HCT116 (cell line): ENCODE data around the gene KMT2B. TPM values are rescaled to one million over a fixed set of nuclear protein-coding genes. Genes with fewer than 3 reads are reported as not detected.

Experiments used
- ATAC-seq: fragments of 200-7000 bp; cut with Tn5 transposase; 2 replicates; pipeline ENCODE4 v1.9.1; 2020; ENCODE audit warnings: mild to moderate bottlenecking, moderate library complexity
- BruUV-seq: library from RNA; stranded (reverse); fragments of 400-500 nt; replicated peaks from 2 replicates; lab custom pipeline; 2021; lab: Mats Ljungman, UMichigan
- CTCF ChIA-PET: fragments of 300-600 bp; sonication (Branson Sonifier 250); formaldehyde crosslinking; loops from one replicate; lab custom pipeline; 2021; ENCODE audit warnings: antibody characterized with exemption; lab: Charles Lee
- POLR2A ChIA-PET: fragments of 300-600, 350-600 bp; sonication (Branson Sonifier 250); formaldehyde crosslinking; loops from one replicate; lab custom pipeline; 2021; ENCODE audit warnings: antibody characterized with exemption; lab: Charles Lee
- RAD21 ChIA-PET, 2 experiments: fragments of 300-600 bp; sonication (Branson Sonifier 250); formaldehyde crosslinking; loops; one replicate each; lab custom pipeline; 2023; ENCODE audit warnings: low total read pairs in 2 of 2; ENCODE audit not compliant: uncharacterized antibody in 2 of 2, unreplicated experiment in 2 of 2, low non-redundant PET in 1 of 2; lab: Charles Lee
- DNase-seq: peaks from one replicate; pipeline ENCODE4 v3.0.0-alpha.2; 2010; ENCODE audit warnings: low read depth, low spot score
- H2AFZ ChIP-seq: fragments of 200-600 bp; shearing (Covaris generic), sonication (generic); 2 replicates; pipeline ENCODE4 v1.6.1; 2017; ENCODE audit warnings: low read depth, mixed run types, mixed read lengths, antibody characterized with exemption, low read length; ENCODE audit not compliant: poor library complexity, severe bottlenecking
- H3K27ac ChIP-seq: 2 replicates; pipeline ENCODE4 v1.5.1; 2012; ENCODE audit warnings: low read depth, low read length
- H3K27me3 ChIP-seq: fragments of 200-600 bp; sonication (generic); 2 replicates; pipeline ENCODE4 v1.6.1; 2016; ENCODE audit warnings: mixed run types, low read length, mixed read lengths; ENCODE audit not compliant: insufficient read depth
- H3K36me3 ChIP-seq, 2 experiments: fragments of 200-500 bp in 1 of 2; fragments of 200-600 bp in 1 of 2; sonication (Bioruptor generic) in 1 of 2; sonication (generic) in 1 of 2; 2 replicates each; pipeline versions ENCODE4 v1.5.1 to v1.6.1; 2014 to 2016; ENCODE audit warnings: low read length in 2 of 2, inconsistent platforms in 1 of 2, mixed read lengths in 1 of 2, mixed run types in 1 of 2; ENCODE audit not compliant: insufficient read depth in 2 of 2, control insufficient read depth in 1 of 2
- H3K4me1 ChIP-seq, 2 experiments: fragments of 200-600 bp in 1 of 2; sonication (generic) in 1 of 2; 2 replicates each; pipeline versions ENCODE4 v1.5.1 to v1.6.1; 2012 to 2017; ENCODE audit warnings: low read length in 2 of 2, inconsistent platforms in 1 of 2, mild to moderate bottlenecking in 1 of 2, mixed read lengths in 1 of 2, mixed run types in 1 of 2, moderate library complexity in 1 of 2; ENCODE audit not compliant: insufficient read depth in 2 of 2, control insufficient read depth in 1 of 2
- H3K4me2 ChIP-seq: fragments of 200-600 bp; sonication (generic); 2 replicates; pipeline ENCODE4 v1.6.1; 2017; ENCODE audit warnings: mixed run types, low read length, mixed read lengths
- H3K4me3 ChIP-seq, 2 experiments: fragments of 200-600 bp in 1 of 2; sonication (generic) in 1 of 2; replicated peaks in 1 of 2; 2 replicates each; pipeline ENCODE4 v1.5.1; 2011 to 2016; ENCODE audit warnings: low read length in 2 of 2, control low read depth in 1 of 2, low read depth in 1 of 2, mild to moderate bottlenecking in 1 of 2, mixed read lengths in 1 of 2, mixed run types in 1 of 2
- H3K79me2 ChIP-seq: fragments of 200-600 bp; sonication (generic); 2 replicates; pipeline ENCODE4 v1.6.1; 2017; ENCODE audit warnings: mild to moderate bottlenecking, mixed run types, low read length, moderate library complexity, mixed read lengths; ENCODE audit not compliant: insufficient read depth
- H3K9ac ChIP-seq: fragments of 200-600 bp; sonication (generic); 2 replicates; pipeline ENCODE4 v1.6.1; 2016; ENCODE audit warnings: low read length, mixed read lengths
- H3K9me2 ChIP-seq: fragments of 200-600 bp; sonication (generic), shearing (Covaris generic); 2 replicates; pipeline ENCODE4 v1.6.1; 2017; ENCODE audit warnings: mixed run types, mild to moderate bottlenecking, moderate library complexity; ENCODE audit not compliant: insufficient read depth
- H3K9me3 ChIP-seq, 2 experiments: fragments of 200-500 bp in 1 of 2; fragments of 200-600 bp in 1 of 2; sonication (Bioruptor generic) in 1 of 2; sonication (generic) in 1 of 2; 2 replicates each; pipeline ENCODE4 v1.6.1; 2014 to 2017; ENCODE audit warnings: low read length in 2 of 2, mixed read lengths in 2 of 2, inconsistent platforms in 1 of 2, low read depth in 1 of 2, mild to moderate bottlenecking in 1 of 2, mixed run types in 1 of 2, moderate library complexity in 1 of 2; ENCODE audit not compliant: control insufficient read depth in 1 of 2, insufficient read depth in 1 of 2
- H4K20me1 ChIP-seq: fragments of 200-600 bp; sonication (generic), shearing (Covaris generic); 2 replicates; pipeline ENCODE4 v1.6.1; 2017; ENCODE audit warnings: mixed run types, mild to moderate bottlenecking, moderate library complexity; ENCODE audit not compliant: insufficient read depth
- ATF3 ChIP-seq: IDR thresholded peaks from 2 replicates; pipeline ENCODE4 v1.6.1; 2012
- CTCF ChIP-seq, 3 experiments: fragments of 200-600 bp in 1 of 3; sonication (generic) in 1 of 3; IDR thresholded peaks in 2 of 3; conservative IDR thresholded peaks in 1 of 3; 2 replicates each; pipeline ENCODE4 v1.5.1; 2012 to 2017; ENCODE audit warnings: low read depth in 2 of 3, low read length in 2 of 3, antibody characterized with exemption in 1 of 3, borderline replicate concordance in 1 of 3, control low read depth in 1 of 3, mild to moderate bottlenecking in 1 of 3, mixed read lengths in 1 of 3, mixed run types in 1 of 3, moderate library complexity in 1 of 3; ENCODE audit not compliant: insufficient read depth in 1 of 3
- EGR1 ChIP-seq: IDR thresholded peaks from 2 replicates; pipeline ENCODE4 v1.6.1; 2012; ENCODE audit warnings: low read depth
- EZH2 ChIP-seq: fragments of 200-600 bp; sonication (generic); IDR thresholded peaks from 2 replicates; pipeline ENCODE4 v1.6.1; 2017; ENCODE audit warnings: antibody characterized with exemption, mixed run types
- EZH2phosphoT487 ChIP-seq: fragments of 200-600 bp; IDR thresholded peaks from 2 replicates; pipeline ENCODE4 v1.6.1; 2018; ENCODE audit warnings: antibody characterized with exemption, borderline replicate concordance
- FOSL1 ChIP-seq: IDR thresholded peaks from 2 replicates; pipeline ENCODE4 v1.6.1; 2012; ENCODE audit warnings: low read depth
- MAX ChIP-seq: IDR thresholded peaks from 2 replicates; pipeline ENCODE4 v1.6.1; 2012
- POLR2AphosphoS5 ChIP-seq: IDR thresholded peaks from 2 replicates; pipeline ENCODE4 v1.6.1; 2011; ENCODE audit warnings: mild to moderate bottlenecking, low read depth, low read length, moderate library complexity
- SP1 ChIP-seq: IDR thresholded peaks from 2 replicates; pipeline ENCODE4 v1.6.1; 2012; ENCODE audit warnings: low read depth
- SRF ChIP-seq: IDR thresholded peaks from 2 replicates; pipeline ENCODE4 v1.6.1; 2012; ENCODE audit warnings: low read depth
- TCF7L2 ChIP-seq: IDR thresholded peaks from 2 replicates; pipeline ENCODE4 v1.7.0; 2011; ENCODE audit warnings: borderline replicate concordance, inconsistent platforms; ENCODE audit not compliant: insufficient read depth, insufficient read length; ENCODE audit errors: extremely low read depth
- ZFX ChIP-seq: fragments of 450-650 bp; IDR thresholded peaks from 2 replicates; pipeline ENCODE4 v1.6.1; 2017
- ZNF274 ChIP-seq: fragments of 200-500 bp; sonication (Bioruptor generic); IDR thresholded peaks from 2 replicates; pipeline ENCODE4 v1.6.1; 2014; ENCODE audit warnings: mild to moderate bottlenecking, low read depth, low read length, inconsistent platforms
- intact Hi-C: fragments of 100-400 bp; cut with micrococcal nuclease; formaldehyde crosslinking; loops from 2 replicates; pipeline ENCODE4 v1.10.0; 2022
- total RNA-seq: library from RNA; stranded (reverse); gene quantifications from one replicate; pipeline ENCODE4 v1.2.1, GENCODE V29; 2021; ENCODE audit not compliant: unreplicated experiment

The KMT2B gene
- total RNA-seq, 1 experiment from 2014 or later, result 29.9 TPM

GRCh38 chr19:35743640-35744429, 26.0 kb downstream of the KMT2B start:
- H3K4me2 ChIP-seq, result peak overlapping the region; percentile 99

GRCh38 chr19:35744430-35745327, 26.9 kb downstream of the KMT2B start:
- intact Hi-C loops, result loop anchor here (1.0 kb wide), 1 partner anchor 187 kb away; no protein-coding TSS in a partner anchor
- no peaks in the 10 kb centered on the region for H3K27me3 ChIP-seq
- peak overlapping the region; percentile 93 to 99 for H3K4me3 ChIP-seq
- peaks cover 30 to 42% of the 10 kb centered on the region in 2 experiments for H3K4me1 ChIP-seq
- ATAC-seq (peak; percentile 65), DNase-seq (peak; percentile 93)
- H3K27ac ChIP-seq, result peak overlapping the region; percentile 78
- TSS peak; percentile 67 for BruUV-seq
- no peak overlapping the region for H2AFZ ChIP-seq
- ChIA-PET POLR2A (interaction anchor here (0.6 to 1.7 kb wide), 7 partner anchors 11 to 75 kb away, joined by 3 to 7 read pairs (median 4); no protein-coding TSS in a partner anchor), RAD21 (interaction anchor here in 1 of 2 experiments (0.7 to 1.7 kb wide), 2 partner anchors 75 to 187 kb away, joined by 4 to 6 read pairs; no protein-coding TSS in a partner anchor), CTCF (interaction anchor here (0.9 to 2.2 kb wide), 3 partner anchors 42 to 188 kb away, joined by 3 to 6 read pairs (median 3); no protein-coding TSS in a partner anchor)
- no peaks in the 10 kb centered on the region for H3K9me3 ChIP-seq
- no peaks in the 10 kb centered on the region for H3K9me2 ChIP-seq
- H3K79me2 ChIP-seq, result peaks cover 19% of the 10 kb centered on the region
- H4K20me1 ChIP-seq, result no peaks in the 10 kb centered on the region
- H3K36me3 ChIP-seq, result no peaks in the 10 kb centered on the region; a peak in 1 of 4 replicates
- peak overlapping the region; percentile 82 for H3K9ac ChIP-seq
- H3K4me2 ChIP-seq, result peak overlapping the region; percentile 99
- TF ChIP-seq SP1 (peak; percentile 38; the same call in 1 of the 2 replicates), EGR1 (no peak), ZNF274 (no peak), CTCF (IDR thresholded peaks at IDR 0.05 in 2 of 3, conservative IDR thresholded peaks at IDR 0.05 in 1 of 3; ENCODE audit: borderline replicate concordance in 1 of 3, insufficient read depth in 1 of 3, low read depth in 2 of 3, low read length in 2 of 3) (peak in 2 of 3 experiments; percentile 29 to 38; a peak in 1 of 6 replicates), EZH2 (no peak), ATF3 (no peak), TCF7L2 (peak; percentile 36), POLR2AphosphoS5 (peak; percentile 53; the same call in 1 of the 2 replicates), MAX (peak; percentile 75)

More at GRCh38 chr19:35743640-35744429, 26.0 kb downstream of the KMT2B start:
- Histone ChIP-seq H3K79me2 (peaks cover 15% of the 10 kb centered on the region), H3K9me3 (no peaks in the 10 kb centered on the region), H2AFZ (no peak overlapping the region), H4K20me1 (no peaks in the 10 kb centered on the region), H3K27me3 (no peaks in the 10 kb centered on the region), H3K4me1 (peaks cover 29 to 42% of the 10 kb centered on the region in 2 experiments), H3K36me3 (no peaks in the 10 kb centered on the region; a peak in 2 of 4 replicates), H3K9me2 (no peaks in the 10 kb centered on the region), H3K9ac (no peak overlapping the region), H3K4me3 (peak overlapping the region; percentile 93 to 99), H3K27ac (peak overlapping the region; percentile 78)
- no peak for ATAC-seq
- POLR2A ChIA-PET, result interaction anchor here (1.3 to 1.7 kb wide), 2 partner anchors 14 to 17 kb away, joined by 3 to 4 read pairs; no protein-coding TSS in a partner anchor
- no peak for DNase-seq
- TF ChIP-seq FOSL1 (no peak), EGR1 (no peak), ZNF274 (no peak), ZFX (no peak), SRF (no peak), EZH2phosphoT487 (no peak)
- CTCF ChIA-PET, result interaction anchor here (2.2 kb wide), 1 partner anchor 76 kb away, joined by 6 read pairs; no protein-coding TSS in a partner anchor
- intact Hi-C loops, result loop anchor here (1.0 kb wide), 1 partner anchor 187 kb away; no protein-coding TSS in a partner anchor
- BruUV-seq, result no TSS peak
- RAD21 ChIA-PET, result interaction anchor here in 1 of 2 experiments (1.7 kb wide), 1 partner anchor 76 kb away, joined by 6 read pairs; no protein-coding TSS in a partner anchor
